Uterus (tissue), 2 donors: ENCODE measurements around the gene SP2.

ENCODE experiments used
- CTCF ChIP-seq, 4 experiments: fragments of 200-600 bp in 2 of 4; fragments of 450-650 bp in 2 of 4; sonication (generic) in 2 of 4; IDR thresholded peaks; one replicate each; pipeline ENCODE4 v1.5.1; 2016 to 2019; ENCODE audit warnings: antibody characterized with exemption in 4 of 4, mild to moderate bottlenecking in 2 of 4, moderate library complexity in 1 of 4
- POLR2A ChIP-seq, 2 donors: fragments of 450-650 bp; IDR thresholded peaks; one replicate each; pipeline ENCODE4 v1.6.1; 2016; ENCODE audit warnings: antibody characterized with exemption in 2 of 2, mild to moderate bottlenecking in 1 of 2, moderate library complexity in 1 of 2

GRCh38 chr17:47957591-47958490 is 61.8 kb downstream of the SP2 start, which contains the start of gene PRR15L:
- TF ChIP-seq CTCF (IDR thresholded peaks at IDR 0.05) (no peak), POLR2A (IDR thresholded peaks at IDR 0.05) (peak in 1 of 2 donors; percentile 13)
